Measurements from ENCODE around the gene CHPF2. TPM values are rescaled to one million over a fixed set of nuclear protein-coding genes. Genes with fewer than 3 reads are reported as not detected.
A peak's percentile ranks its signal among the peaks of the same experiment; 100 is the strongest.

CHPF2 gene
- total RNA-seq, 4 donors from 2014 or later = 31.4 to 50.2 (median 43.2) TPM

- peak in 2 of 3 donors; percentile 63 to 66 for DNase-seq
- Histone ChIP-seq H3K27me3 (no peaks in the 10 kb centered on the region), H3K36me3 (no peaks in the 10 kb centered on the region), H3K4me3 (peak overlapping the region; percentile 43 to 68 (median 61)), H3K4me1 (peaks cover 0 to 65% (median 26%) of the 10 kb centered on the region in 4 donors), H3K27ac (peak overlapping the region; percentile 65 to 83 (median 68)), H3K9me3 (peaks cover 0 to 5% (median 0%) of the 10 kb centered on the region in 4 donors)
- no peak for TF ChIP-seq CTCF (IDR thresholded peaks at IDR 0.05)
- no peak for TF ChIP-seq POLR2A (IDR thresholded peaks at IDR 0.05)
Measured at GRCh38 chr7:151249034-151249731, 16.9 kb downstream of the CHPF2 start.

GRCh38 chr7:151249732-151250072 lies 17.4 kb downstream of the CHPF2 start:
- no peaks in the 10 kb centered on the region for H3K27me3 ChIP-seq
- H3K9me3 ChIP-seq = peaks cover 0 to 5% (median 0%) of the 10 kb centered on the region in 4 donors
- H3K4me3 ChIP-seq = peak overlapping the region in 2 of 4 donors; percentile 65 to 68
- TF ChIP-seq POLR2A (IDR thresholded peaks at IDR 0.05) (no peak), CTCF (IDR thresholded peaks at IDR 0.05) (no peak)
- peak overlapping the region; percentile 65 to 83 (median 68) for H3K27ac ChIP-seq
- H3K4me1 ChIP-seq = peaks cover 0 to 60% (median 24%) of the 10 kb centered on the region in 4 donors
- DNase-seq = no peak
- H3K36me3 ChIP-seq = no peaks in the 10 kb centered on the region

GRCh38 chr7:151250181-151251132 lies 18.2 kb downstream of the CHPF2 start:
- no peaks in the 10 kb centered on the region for H3K36me3 ChIP-seq
- H3K4me1 ChIP-seq = peaks cover 0 to 52% (median 18%) of the 10 kb centered on the region in 4 donors
- H3K27ac ChIP-seq = peak overlapping the region; percentile 57 to 86 (median 67)
- no peak overlapping the region for H3K4me3 ChIP-seq
- TF ChIP-seq CTCF (IDR thresholded peaks at IDR 0.05) = no peak
- TF ChIP-seq POLR2A (IDR thresholded peaks at IDR 0.05) = no peak
- no peak for DNase-seq
- H3K27me3 ChIP-seq = no peaks in the 10 kb centered on the region
- peaks cover 0 to 1% (median 0%) of the 10 kb centered on the region in 4 donors for H3K9me3 ChIP-seq

GRCh38 chr7:151251328-151251688 lies 19.0 kb downstream of the CHPF2 start:
- TF ChIP-seq CTCF (IDR thresholded peaks at IDR 0.05) (no peak), POLR2A (IDR thresholded peaks at IDR 0.05) (no peak)
- H3K4me1 ChIP-seq = peaks cover 0 to 44% (median 14%) of the 10 kb centered on the region in 4 donors
- H3K4me3 ChIP-seq = peak overlapping the region; percentile 31 to 59 (median 44)
- H3K27ac ChIP-seq = peak overlapping the region; percentile 45 to 86 (median 58)
- H3K9me3 ChIP-seq = no peaks in the 10 kb centered on the region
- no peaks in the 10 kb centered on the region for H3K36me3 ChIP-seq
- H3K27me3 ChIP-seq = no peaks in the 10 kb centered on the region
- no peak for DNase-seq

- H3K9me3 ChIP-seq = no peaks in the 10 kb centered on the region
- H3K4me3 ChIP-seq = peak overlapping the region; percentile 31 to 59 (median 44)
- H3K36me3 ChIP-seq = no peaks in the 10 kb centered on the region
- peaks cover 0 to 42% (median 14%) of the 10 kb centered on the region in 4 donors for H3K4me1 ChIP-seq
- H3K27me3 ChIP-seq = no peaks in the 10 kb centered on the region
- TF ChIP-seq CTCF (IDR thresholded peaks at IDR 0.05) (no peak), POLR2A (IDR thresholded peaks at IDR 0.05) (no peak)
- peak overlapping the region; percentile 57 to 86 (median 59) for H3K27ac ChIP-seq
- DNase-seq = no peak
Measured at GRCh38 chr7:151251689-151252560, 19.6 kb downstream of the CHPF2 start.
